Loucy (cell line): Measurements from ENCODE around the gene SEC16A.

Experiments
- CTCF ChIP-seq: fragments of 200-600 bp; sonication (generic); conservative IDR thresholded peaks from 2 replicates; pipeline ENCODE4 v1.5.1; 2014; ENCODE audit warnings: mild to moderate bottlenecking, antibody characterized with exemption, low read length
- EZH2phosphoT487 ChIP-seq: fragments of 200-600 bp; IDR thresholded peaks from 2 replicates; pipeline ENCODE4 v1.6.1; 2018; ENCODE audit warnings: antibody characterized with exemption, mild to moderate bottlenecking, moderate library complexity, borderline replicate concordance

- no peak for TF ChIP-seq CTCF
- no peak for TF ChIP-seq EZH2phosphoT487
Measured at GRCh38 chr9:136525841-136526499, 43.1 kb upstream of the SEC16A start.
